MCF 10A (cell line): ENCODE results near the gene HUS1. TPM values are rescaled to one million over a fixed set of nuclear protein-coding genes. Genes with fewer than 3 reads are reported as not detected.

Experiments
- Bru-seq: library from RNA; stranded (reverse); fragments of 400-500 nt; gene quantifications from one replicate; lab custom pipeline; 2021; lab: Mats Ljungman, UMichigan
- BruChase-seq, 2 experiments: library from RNA; stranded (reverse); fragments of 400-500 nt; gene quantifications; one replicate each; lab custom pipeline; 2021; lab: Mats Ljungman, UMichigan
- BruUV-seq: library from RNA; stranded (reverse); fragments of 400-500 nt; replicated peaks from 2 replicates; lab custom pipeline; 2021; lab: Mats Ljungman, UMichigan
- CTCF ChIA-PET: fragments of 300-600 bp; sonication (Branson Sonifier 250); formaldehyde crosslinking; extraction: SDS; loops from one replicate; lab custom pipeline; 2021; ENCODE audit warnings: antibody characterized with exemption, inconsistent platforms; lab: Yijun Ruan, JAX
- POLR2A ChIA-PET: fragments of 300-600, 350-650 bp; sonication (Branson Sonifier 250); formaldehyde crosslinking; extraction: SDS; loops from one replicate; lab custom pipeline; 2020; ENCODE audit warnings: antibody characterized with exemption, inconsistent platforms; lab: Yijun Ruan, JAX
- DNase-seq: peaks from one replicate; pipeline ENCODE4 v3.0.0-alpha.2; 2018; ENCODE audit not compliant: unreplicated experiment
- H3K27ac Mint-ChIP-seq: one replicate; pipeline ENCODE4 v1.8.0; 2022; ENCODE audit warnings: mild to moderate bottlenecking, low read depth, mixed read lengths; ENCODE audit not compliant: unreplicated experiment
- H3K27me3 Mint-ChIP-seq: one replicate; pipeline ENCODE4 v1.8.0; 2022; ENCODE audit warnings: mixed read lengths; ENCODE audit not compliant: insufficient read depth, unreplicated experiment
- H3K36me3 Mint-ChIP-seq: one replicate; pipeline ENCODE4 v1.8.0; 2022; ENCODE audit warnings: mild to moderate bottlenecking, moderate library complexity, mixed read lengths; ENCODE audit not compliant: insufficient read depth, unreplicated experiment
- H3K4me1 Mint-ChIP-seq: one replicate; pipeline ENCODE4 v1.8.0; 2022; ENCODE audit warnings: mixed read lengths; ENCODE audit not compliant: insufficient read depth, unreplicated experiment
- H3K4me3 Mint-ChIP-seq: one replicate; pipeline ENCODE4 v1.8.0; 2022; ENCODE audit warnings: mild to moderate bottlenecking, moderate library complexity, mixed read lengths; ENCODE audit not compliant: unreplicated experiment
- H3K9me3 Mint-ChIP-seq: one replicate; pipeline ENCODE4 v1.8.0; 2022; ENCODE audit warnings: mixed read lengths; ENCODE audit not compliant: unreplicated experiment
- CTCF ChIP-seq: fragments of 200-600 bp; IDR thresholded peaks from one replicate; pipeline ENCODE4 v1.8.0; 2022; ENCODE audit warnings: antibody characterized with exemption, mild to moderate bottlenecking; ENCODE audit not compliant: unreplicated experiment
- intact Hi-C: fragments of 100-400 bp; cut with micrococcal nuclease; formaldehyde crosslinking; loops from 2 replicates; pipeline ENCODE4 v1.14.1; 2022
- long read RNA-seq: library from polyadenylated mRNA; stranded (forward); transcript quantifications from one replicate; pipeline ENCODE4 v2.0.0, GENCODE V29; 2022
- total RNA-seq: library from RNA; stranded (reverse); gene quantifications from 2 replicates; pipeline ENCODE4 v1.2.3, GENCODE V29; 2022

HUS1 gene
- total RNA-seq, result 39.9 and 42.8 TPM in 2 replicates
- Bru-seq, nascent RNA, result percentile 94 among the genes with signal in this experiment
- percentile 93 among the genes with signal in this experiment for BruChase-seq, experiment 1, labeled RNA remaining after a 6-hour chase
- percentile 93 among the genes with signal in this experiment for BruChase-seq, experiment 2, labeled RNA remaining after a 2-hour chase
- long read RNA-seq, transcript HUS1-201 (8 exons, 2,935 nt), result major isoform, 19 of 42 reads
- long read RNA-seq, partial matches to known transcripts, result 2 of 42 reads
- long read RNA-seq, other reads (novel, unspliced or antisense), result 20 of 42 reads

DNA sequence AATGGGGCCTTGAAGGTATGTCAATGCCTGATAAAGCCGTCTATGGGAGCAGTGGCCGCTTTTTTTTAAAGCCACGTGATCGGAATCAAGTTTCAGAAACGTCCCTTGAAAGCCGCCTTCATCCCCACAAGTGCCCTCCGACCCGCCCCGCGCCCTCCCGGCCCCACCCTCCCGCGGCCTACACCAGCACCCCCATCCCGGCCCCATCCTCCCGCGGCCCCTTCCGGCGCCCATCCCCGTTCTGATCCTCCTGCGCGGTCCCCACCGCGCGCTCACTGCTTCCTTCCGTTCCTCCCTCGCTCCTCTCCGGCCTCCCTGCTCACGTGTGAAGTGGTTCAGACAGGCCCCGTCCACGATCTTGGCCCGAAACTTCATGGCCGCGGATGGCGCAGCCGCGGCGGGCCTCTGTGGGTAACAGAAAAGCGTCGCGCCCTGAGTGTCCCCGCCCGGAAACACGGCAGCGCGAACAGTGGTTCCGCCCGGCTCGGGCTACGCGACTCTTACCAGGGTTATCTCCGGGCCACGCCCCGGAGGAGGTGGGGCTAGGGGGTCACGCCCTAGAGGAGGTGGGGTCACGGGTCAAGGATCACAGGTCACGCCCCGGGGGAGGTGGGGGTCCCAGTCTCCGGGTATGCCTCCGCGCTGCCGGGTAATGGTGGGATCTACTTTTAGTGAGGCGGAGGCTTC, at the start of gene HUS1:
Gene HUS1 (minus strand): TSS at position 471 of the 687 bp plus-strand sequence. CDS start 96 bp downstream, at position 375.
- CTCF ChIA-PET, result interaction anchor here (1.1 to 2.1 kb wide), 4 partner anchors 9 to 123 kb away, joined by 3 to 17 read pairs (median 5); no protein-coding TSS in a partner anchor
- peak; percentile 86 for DNase-seq
- no TSS peak for BruUV-seq
- Mint-ChIP-seq H3K36me3 (peaks cover 41% of the 10 kb centered on the region), H3K9me3 (no peaks in the 10 kb centered on the region), H3K27me3 (no peaks in the 10 kb centered on the region), H3K4me1 (peaks cover 16% of the 10 kb centered on the region), H3K4me3 (peak within 1 kb of the TSS; percentile 81), H3K27ac (peak within 1 kb of the TSS; percentile 96)
- no peak for TF ChIP-seq CTCF
- POLR2A ChIA-PET, result interaction anchor here (1.0 to 1.8 kb wide), 5 partner anchors 9 to 131 kb away, joined by 3 to 10 read pairs (median 5); partner anchors contain the start of gene UPP1
- intact Hi-C loops, result loop anchor here (1.0 kb wide), 2 partner anchors 110 to 131 kb away; partner anchors contain the start of gene UPP1

GRCh38 chr7:48028938-48029337, 49.5 kb upstream of the HUS1 start, which contains the start of gene SUN3:
SUN3 (minus strand) TSS chr7:48029107; CDS start chr7:48028938, 169 bp downstream.
- no peaks in the 10 kb centered on the region for H3K4me1 Mint-ChIP-seq
- intact Hi-C loops, result no loop called here
- no peak within 1 kb of the TSS for H3K4me3 Mint-ChIP-seq
- no peak for DNase-seq
- no TSS peak for BruUV-seq
- POLR2A ChIA-PET, result interaction anchor here (1.5 kb wide), 1 partner anchor 15 kb away, joined by 3 read pairs; no protein-coding TSS in a partner anchor
- CTCF ChIA-PET, result no interaction called here
- no peak within 1 kb of the TSS for H3K27ac Mint-ChIP-seq
- no peaks in the 10 kb centered on the region for H3K36me3 Mint-ChIP-seq
- TF ChIP-seq CTCF, result no peak
- no peaks in the 10 kb centered on the region for H3K9me3 Mint-ChIP-seq
- H3K27me3 Mint-ChIP-seq, result no peaks in the 10 kb centered on the region

- no peaks in the 10 kb centered on the region for H3K4me1 Mint-ChIP-seq
- no peaks in the 10 kb centered on the region for H3K9me3 Mint-ChIP-seq
- H3K36me3 Mint-ChIP-seq, result peaks cover 6% of the 10 kb centered on the region
- H3K27me3 Mint-ChIP-seq, result no peaks in the 10 kb centered on the region
- no peak overlapping the region for H3K27ac Mint-ChIP-seq
- DNase-seq, result peak; percentile 24
- no TSS peak for BruUV-seq
- no peak for TF ChIP-seq CTCF
- CTCF ChIA-PET, result interaction anchor here (1.2 kb wide), 1 partner anchor 37 kb away, joined by 4 read pairs; no protein-coding TSS in a partner anchor
- POLR2A ChIA-PET, result interaction anchor here (0.8 to 1.0 kb wide), 3 partner anchors 9 to 33 kb away, joined by 3 to 5 read pairs (median 3); no protein-coding TSS in a partner anchor
- intact Hi-C loops, result no loop called here
- H3K4me3 Mint-ChIP-seq, result no peak overlapping the region
Measured at GRCh38 chr7:48025624-48026023, 46.2 kb upstream of the HUS1 start.

DNA sequence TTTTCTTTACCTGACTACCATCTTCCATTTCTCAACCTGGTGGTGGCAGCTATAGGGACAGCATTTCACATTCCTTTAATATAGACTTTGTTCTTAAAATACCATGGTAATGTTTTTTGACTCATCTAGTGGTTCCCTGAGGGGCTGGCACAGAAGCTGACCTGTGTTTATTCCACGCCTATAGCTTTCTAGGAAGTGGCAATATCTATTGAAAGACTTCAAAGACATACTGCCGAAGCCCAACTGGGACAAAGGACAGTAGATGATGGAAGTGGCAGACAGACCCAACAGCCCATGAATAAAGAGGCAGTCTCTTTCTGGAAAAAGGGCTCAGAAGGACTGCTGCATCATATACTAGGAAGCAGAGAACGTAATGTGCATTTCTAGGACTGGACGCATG, 38.3 kb upstream of the HUS1 start:
- BruUV-seq, result no TSS peak
- CTCF ChIA-PET, result no interaction called here

More for the DNA sequence above, 38.3 kb upstream of the HUS1 start:
- intact Hi-C loops, result no loop called here
- POLR2A ChIA-PET, result no interaction called here
- no peak for DNase-seq
- TF ChIP-seq CTCF, result no peak
- H3K4me3 Mint-ChIP-seq, result no peak overlapping the region
- H3K9me3 Mint-ChIP-seq, result peaks cover 13% of the 10 kb centered on the region
- H3K27ac Mint-ChIP-seq, result no peak overlapping the region
- peaks cover 16% of the 10 kb centered on the region for H3K27me3 Mint-ChIP-seq
- H3K36me3 Mint-ChIP-seq, result no peaks in the 10 kb centered on the region
- H3K4me1 Mint-ChIP-seq, result no peaks in the 10 kb centered on the region
